Measurements from ENCODE around the gene SFRP5. TPM values are rescaled to one million over a fixed set of nuclear protein-coding genes. Genes with fewer than 3 reads are reported as not detected.

SFRP5 gene
- total and polyA plus RNA-seq, 4 donors, result 3.6 to 15.1 (median 6.5) TPM

- H3K4me3 ChIP-seq (ENCODE audit: low read depth in 1 of 3, low read length in 3 of 3), result no peak overlapping the region
- no peak for DNase-seq (ENCODE audit: low spot score)
- H3K9ac ChIP-seq (ENCODE audit: low read depth in 1 of 2, low read length in 2 of 2), result no peak overlapping the region
- WGBS, result 86% methylated on average over 9 of the region's 9 CpGs
- H3K4me1 ChIP-seq (ENCODE audit: control insufficient read depth in 4 of 4, insufficient read depth in 4 of 4, low read length in 3 of 4), result peaks cover 0 to 4% (median 2%) of the 10 kb centered on the region in 4 donors
- H3K9me3 ChIP-seq (ENCODE audit: control insufficient read depth in 4 of 4, low read length in 3 of 4), result no peaks in the 10 kb centered on the region
- TF ChIP-seq RXRA (IDR thresholded peaks at IDR 0.05) (no peak), HNF4G (IDR thresholded peaks at IDR 0.05) (no peak), ATF3 (IDR thresholded peaks at IDR 0.05) (no peak)
- H3K27ac ChIP-seq (ENCODE audit: low read depth in 1 of 2, low read length in 2 of 2), result no peak overlapping the region
- H3K27me3 ChIP-seq (ENCODE audit: control insufficient read depth in 4 of 4, insufficient read depth in 4 of 4, low read length in 3 of 4), result peaks cover 0 to 9% (median 7%) of the 10 kb centered on the region in 4 donors
- H3K36me3 ChIP-seq (ENCODE audit: control insufficient read depth in 4 of 4, insufficient read depth in 3 of 4, low read depth in 1 of 4, low read length in 3 of 4), result no peaks in the 10 kb centered on the region
Measured at GRCh38 chr10:97768322-97769315, 3.2 kb downstream of the SFRP5 start.

- Histone ChIP-seq H3K4me1 (ENCODE audit: control insufficient read depth in 4 of 4, insufficient read depth in 4 of 4, low read length in 3 of 4) (peaks cover 0 to 4% (median 2%) of the 10 kb centered on the region in 4 donors), H3K27ac (ENCODE audit: low read depth in 1 of 2, low read length in 2 of 2) (no peak overlapping the region), H3K4me3 (ENCODE audit: low read depth in 1 of 3, low read length in 3 of 3) (no peak overlapping the region), H3K9ac (ENCODE audit: low read depth in 1 of 2, low read length in 2 of 2) (no peak overlapping the region), H3K9me3 (ENCODE audit: control insufficient read depth in 4 of 4, low read length in 3 of 4) (no peaks in the 10 kb centered on the region), H3K36me3 (ENCODE audit: control insufficient read depth in 4 of 4, insufficient read depth in 3 of 4, low read depth in 1 of 4, low read length in 3 of 4) (peaks cover 0 to 3% (median 0%) of the 10 kb centered on the region in 4 donors), H3K27me3 (ENCODE audit: control insufficient read depth in 4 of 4, insufficient read depth in 4 of 4, low read length in 3 of 4) (peaks cover 0 to 7% (median 2%) of the 10 kb centered on the region in 4 donors)
- 88% methylated on average over 22 of the region's 22 CpGs for WGBS
- DNase-seq (ENCODE audit: low spot score), result no peak
- no peak for TF ChIP-seq TAF1 (conservative IDR thresholded peaks at IDR 0.05)
- TF ChIP-seq SP1 (IDR thresholded peaks at IDR 0.05), result no peak
- no peak for TF ChIP-seq HNF4G (IDR thresholded peaks at IDR 0.05)
- no peak for TF ChIP-seq RAD21 (IDR thresholded peaks at IDR 0.05)
Measured at GRCh38 chr10:97766996-97767924, 4.5 kb downstream of the SFRP5 start.

DNA sequence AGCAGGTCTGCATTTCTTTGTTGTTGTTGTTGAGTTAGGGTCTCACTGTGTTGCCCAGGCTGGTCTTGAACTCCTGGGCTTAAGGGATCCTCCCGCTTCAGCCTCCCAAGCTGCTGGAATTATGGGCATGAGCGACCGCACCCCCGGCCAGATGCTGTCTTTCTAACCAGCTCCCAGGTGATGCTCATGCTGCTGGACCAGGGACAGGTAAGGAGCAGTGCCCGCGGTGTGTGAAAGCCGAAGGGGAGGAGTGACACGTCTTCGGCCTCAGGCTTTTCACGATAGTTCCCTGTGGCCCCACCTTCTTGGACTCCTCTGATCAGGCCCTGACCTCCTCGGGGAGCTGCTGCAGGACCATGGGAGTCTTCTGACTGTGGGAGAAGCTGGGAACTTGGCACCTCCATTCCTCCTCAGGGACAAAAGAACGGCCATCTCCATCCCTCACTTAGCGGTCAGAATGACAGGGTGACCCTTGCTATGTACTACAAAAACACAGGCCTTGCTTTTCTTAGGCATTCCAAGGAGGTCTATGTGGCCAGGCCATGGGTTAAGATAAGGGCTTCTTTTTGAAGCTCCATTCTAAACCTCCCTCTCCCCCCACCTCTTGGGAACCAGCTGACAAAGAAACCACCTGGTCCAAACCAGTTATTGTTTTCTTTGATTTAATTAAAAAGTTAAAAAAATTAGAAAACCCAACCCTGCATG, 5.5 kb downstream of the SFRP5 start:
- Histone ChIP-seq H3K9me3 (ENCODE audit: control insufficient read depth in 4 of 4, low read length in 3 of 4) (no peaks in the 10 kb centered on the region), H3K4me3 (ENCODE audit: low read depth in 1 of 3, low read length in 3 of 3) (no peak overlapping the region), H3K4me1 (ENCODE audit: control insufficient read depth in 4 of 4, insufficient read depth in 4 of 4, low read length in 3 of 4) (peaks cover 0 to 1% (median under 1%) of the 10 kb centered on the region in 4 donors), H3K27ac (ENCODE audit: low read depth in 1 of 2, low read length in 2 of 2) (no peak overlapping the region), H3K36me3 (ENCODE audit: control insufficient read depth in 4 of 4, insufficient read depth in 3 of 4, low read depth in 1 of 4, low read length in 3 of 4) (peaks cover 0 to 8% (median 1%) of the 10 kb centered on the region in 4 donors), H3K9ac (ENCODE audit: low read depth in 1 of 2, low read length in 2 of 2) (no peak overlapping the region), H3K27me3 (ENCODE audit: control insufficient read depth in 4 of 4, insufficient read depth in 4 of 4, low read length in 3 of 4) (peaks cover 0 to 5% (median 2%) of the 10 kb centered on the region in 4 donors)
- no peak for TF ChIP-seq ATF3 (IDR thresholded peaks at IDR 0.05)
- no peak for TF ChIP-seq FOXA1 (IDR thresholded peaks at IDR 0.05)
- no peak for TF ChIP-seq NR2F2 (IDR thresholded peaks at IDR 0.05)
- TF ChIP-seq HNF4A (conservative IDR thresholded peaks at IDR 0.05), result no peak
- TF ChIP-seq FOXA2 (IDR thresholded peaks at IDR 0.05), result no peak
- no peak for TF ChIP-seq EGR1 (IDR thresholded peaks at IDR 0.05; ENCODE audit: low read depth in 2 of 2)
- no peak for TF ChIP-seq CTCF (IDR thresholded peaks at IDR 0.05; ENCODE audit: low read depth, low read length, missing input control)
- TF ChIP-seq REST (IDR thresholded peaks at IDR 0.05), result no peak
- WGBS, result 90% methylated on average over 13 of the region's 13 CpGs
- DNase-seq (ENCODE audit: low spot score), result no peak
